GM21786 (cell line): ENCODE results near the gene KLF14.
"Not testable (repeated sequence)": the region's sequence is repeated elsewhere in the genome, so short reads cannot be mapped to it uniquely, and the experiment has no call there.

Experiments used
- ATAC-seq: cut with Tn5 transposase; IDR thresholded peaks from one replicate; pipeline ENCODE4 v1.9.1; 2021; ENCODE audit not compliant: unreplicated experiment

KLF14 gene

GRCh38 chr7:130719541-130719940, 14.5 kb downstream of the KLF14 start:
- ATAC-seq = no peak

DNA sequence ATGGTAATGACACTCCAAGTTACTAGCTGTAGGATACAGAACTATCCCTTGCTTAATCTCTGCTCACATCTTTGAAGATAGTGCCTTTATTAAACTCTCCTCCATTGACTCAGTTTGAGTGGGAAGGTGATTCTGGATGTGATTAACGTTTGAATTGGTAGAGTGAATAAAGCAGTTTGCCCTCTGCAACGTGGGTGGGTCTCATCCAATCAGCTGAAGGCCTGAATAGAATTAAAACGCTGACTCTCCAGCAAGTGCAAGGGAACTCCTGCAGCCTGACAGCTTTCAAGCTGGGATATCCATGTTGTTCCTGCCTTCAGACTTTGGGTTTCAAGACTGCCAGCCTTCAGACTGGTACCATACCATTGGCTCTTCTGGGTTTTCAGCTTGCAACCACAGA, 21.6 kb downstream of the KLF14 start:
- no peak for ATAC-seq

- ATAC-seq = no peak
Observed at GRCh38 chr7:130708766-130709165, 25.2 kb downstream of the KLF14 start.

- no peak for ATAC-seq
Observed at GRCh38 chr7:130708001-130708400, 26.0 kb downstream of the KLF14 start.

DNA sequence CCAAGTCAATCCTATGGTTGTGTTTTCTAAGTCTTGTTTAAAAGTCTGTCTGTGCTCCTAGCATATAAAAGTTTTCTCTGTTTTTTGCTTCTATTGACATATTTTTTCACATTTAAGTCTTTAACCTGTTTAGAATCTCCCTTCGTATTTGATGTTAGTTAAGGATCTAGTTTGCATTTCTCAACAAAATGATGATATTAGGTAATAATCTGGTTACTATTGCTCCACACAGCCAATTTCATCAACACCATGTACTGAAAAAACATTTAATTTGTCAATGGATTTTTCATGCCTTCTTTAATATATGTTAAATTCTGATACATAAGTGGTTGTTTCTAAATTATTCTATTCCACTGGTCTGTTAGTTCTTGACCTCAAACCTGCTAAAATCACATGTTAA, 30.2 kb downstream of the KLF14 start:
- ATAC-seq = no peak

DNA sequence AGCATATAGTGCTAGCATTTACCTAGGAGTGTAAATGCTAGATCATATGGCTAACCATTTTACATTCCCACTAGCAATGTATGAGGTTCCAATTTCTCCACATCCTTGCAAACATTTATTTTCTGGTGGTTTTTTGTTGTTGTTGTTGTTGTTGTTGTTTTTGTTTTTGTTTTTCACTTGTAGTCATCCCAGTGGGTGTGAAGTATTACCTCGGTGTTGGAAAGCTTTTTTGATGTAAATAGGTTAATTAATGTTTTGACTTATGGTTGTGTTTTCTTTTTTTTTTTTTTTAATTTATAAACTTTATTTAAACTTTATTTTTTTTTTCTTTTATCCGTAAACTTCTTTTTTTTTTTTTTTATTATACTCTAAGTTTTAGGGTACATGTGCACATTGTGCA, 32.4 kb downstream of the KLF14 start:
- no peak for ATAC-seq

GRCh38 chr7:130700760-130701159, 33.2 kb downstream of the KLF14 start:
- ATAC-seq = no peak

GRCh38 chr7:130699686-130700085, 34.3 kb downstream of the KLF14 start:
- no peak for ATAC-seq

GRCh38 chr7:130697820-130698219, 36.2 kb downstream of the KLF14 start:
- no peak for ATAC-seq

- no peak for ATAC-seq
Observed at GRCh38 chr7:130695840-130696239, 38.2 kb downstream of the KLF14 start.

DNA sequence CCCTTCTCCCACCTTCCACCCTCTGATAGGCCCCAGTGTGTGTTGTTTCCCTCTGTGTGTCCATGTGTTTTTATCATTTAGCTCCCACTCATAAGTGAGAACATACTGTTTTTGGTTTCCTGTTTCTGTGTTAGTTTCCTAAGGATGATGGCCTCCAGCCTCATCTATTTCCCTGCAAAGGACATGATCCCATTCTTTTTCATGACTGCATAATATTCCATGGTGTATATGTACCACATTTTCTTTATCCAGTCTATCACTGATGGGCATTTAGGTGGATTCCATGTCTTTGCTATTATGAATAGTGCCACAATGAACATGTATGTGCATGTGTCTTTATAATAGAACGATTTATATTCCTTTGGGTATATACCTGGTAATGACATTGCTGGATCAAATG, 41.6 kb downstream of the KLF14 start:
- ATAC-seq = not testable (repeated sequence)

DNA sequence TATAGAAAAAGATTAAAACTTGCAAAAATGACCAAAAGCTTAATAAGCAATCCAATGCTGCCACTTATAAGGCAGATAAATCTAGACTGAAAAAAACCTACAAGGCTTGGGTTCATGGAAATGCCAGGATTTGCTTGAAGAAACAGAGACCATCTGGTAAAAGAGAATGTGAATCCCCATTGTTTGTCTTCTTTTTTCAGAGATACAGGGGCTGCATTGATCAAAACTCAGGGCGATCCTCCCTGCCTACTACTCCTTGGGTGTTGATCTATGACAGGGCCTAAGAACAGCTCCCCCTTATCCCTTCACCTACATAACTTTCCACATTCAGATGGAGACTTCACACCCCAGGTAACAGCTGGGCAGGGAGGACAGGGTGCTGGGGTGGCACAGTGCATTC, 44.3 kb downstream of the KLF14 start:
- no peak for ATAC-seq

GRCh38 chr7:130683026-130683425, 51.0 kb downstream of the KLF14 start:
- ATAC-seq = no peak
